OCI-LY1 (cell line): ENCODE results near the gene ZNF611.
"Not testable (repeated sequence)": the region's sequence is repeated elsewhere in the genome, so short reads cannot be mapped to it uniquely, and the experiment has no call there.

Source experiments
- H2AFZ ChIP-seq: fragments of 200-600 bp; sonication (generic), shearing (Covaris generic); 2 replicates; pipeline ENCODE4 v1.6.0; 2014; ENCODE audit warnings: antibody characterized with exemption, mild to moderate bottlenecking, low read length
- H3F3A ChIP-seq: fragments of 200-600 bp; sonication (generic), shearing (Covaris generic); 2 replicates; pipeline ENCODE4 v1.6.0; 2014; ENCODE audit warnings: mild to moderate bottlenecking, antibody characterized with exemption, low read length, moderate library complexity; ENCODE audit not compliant: insufficient read depth
- H3K27ac ChIP-seq: fragments of 200-600 bp; sonication (generic); 2 replicates; pipeline ENCODE4 v1.5.1; 2014; ENCODE audit warnings: low read length, mixed run types, mild to moderate bottlenecking, low read depth; ENCODE audit not compliant: poor library complexity, severe bottlenecking
- H3K27me3 ChIP-seq: fragments of 200-600 bp; sonication (generic); 2 replicates; pipeline ENCODE4 v1.6.0; 2014; ENCODE audit warnings: antibody characterized with exemption, mild to moderate bottlenecking, low read length, moderate library complexity; ENCODE audit not compliant: insufficient read depth
- H3K36me3 ChIP-seq: fragments of 200-600 bp; sonication (generic); 2 replicates; pipeline ENCODE4 v1.6.1; 2014; ENCODE audit warnings: mild to moderate bottlenecking, antibody characterized with exemption, low read length, moderate library complexity, mixed read lengths; ENCODE audit not compliant: insufficient read depth
- H3K4me1 ChIP-seq: fragments of 200-600 bp; sonication (generic); 2 replicates; pipeline ENCODE4 v1.5.1; 2014; ENCODE audit warnings: mild to moderate bottlenecking, low read length, moderate library complexity; ENCODE audit not compliant: insufficient read depth, severe bottlenecking
- H3K4me2 ChIP-seq: fragments of 200-600 bp; sonication (generic), shearing (Covaris generic); 2 replicates; pipeline ENCODE4 v1.6.1; 2014; ENCODE audit warnings: low read length
- H3K4me3 ChIP-seq: fragments of 200-600 bp; sonication (generic); 2 replicates; pipeline ENCODE4 v1.5.1; 2014; ENCODE audit warnings: low read length, low read depth, mild to moderate bottlenecking, mixed read lengths; ENCODE audit not compliant: poor library complexity, severe bottlenecking
- H3K79me2 ChIP-seq: fragments of 200-600 bp; shearing (Covaris generic); 2 replicates; pipeline ENCODE4 v1.6.1; 2016; ENCODE audit warnings: mixed run types, low read length, mixed read lengths; ENCODE audit not compliant: insufficient read depth
- H3K9ac ChIP-seq: fragments of 200-600 bp; sonication (generic), shearing (Covaris generic); 2 replicates; pipeline ENCODE4 v1.6.1; 2014; ENCODE audit warnings: mild to moderate bottlenecking, low read length, mixed read lengths
- H3K9me2 ChIP-seq: fragments of 200-600 bp; sonication (generic), shearing (Covaris generic); 2 replicates; pipeline ENCODE4 v1.6.1; 2014; ENCODE audit warnings: low read depth, mild to moderate bottlenecking, low read length, mixed read lengths
- H3K9me3 ChIP-seq: fragments of 200-600 bp; shearing (Covaris generic); 2 replicates; pipeline ENCODE4 v1.6.1; 2014; ENCODE audit warnings: low read length, mixed read lengths
- H4K20me1 ChIP-seq: fragments of 200-600 bp; sonication (generic), shearing (Covaris generic); 2 replicates; pipeline ENCODE4 v1.6.0; 2016; ENCODE audit warnings: mild to moderate bottlenecking, low read length; ENCODE audit not compliant: insufficient read depth
- EZH2 ChIP-seq: fragments of 200-600 bp; sonication (generic), shearing (Covaris generic); IDR thresholded peaks from 2 replicates; pipeline ENCODE4 v1.8.0; 2017; ENCODE audit warnings: borderline replicate concordance, mixed run types, mild to moderate bottlenecking, antibody characterized with exemption, low read length, moderate library complexity, mixed read lengths
- TF ChIP-seq, protein P1 (sequence below): fragments of 200-600 bp; sonication (generic), shearing (Covaris generic); IDR thresholded peaks from 2 replicates; pipeline ENCODE4 v1.5.1; 2017; ENCODE audit warnings: mild to moderate bottlenecking, antibody characterized with exemption, low read length, moderate library complexity, mixed read lengths

ZNF611 gene

DNA sequence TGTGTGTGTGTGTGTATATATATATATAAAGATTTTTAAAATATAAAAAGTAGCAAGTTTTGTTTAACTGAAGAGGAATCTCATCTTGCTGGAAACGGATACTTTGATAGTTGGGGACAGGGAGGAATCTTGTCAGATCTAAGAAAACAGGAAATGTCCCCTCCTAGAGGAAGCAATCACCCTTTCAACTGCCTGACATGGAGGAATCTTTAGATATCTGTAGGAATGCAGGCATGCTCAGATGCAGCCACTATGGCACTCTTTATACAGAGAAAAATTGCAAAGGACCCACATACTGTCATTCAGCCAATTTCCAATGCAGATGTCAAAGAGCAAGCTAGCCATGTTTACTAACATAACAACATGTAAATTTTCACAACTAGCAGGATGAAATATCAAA lies 38.8 kb downstream of the ZNF611 start:
- Histone ChIP-seq H3F3A (no peaks in the 10 kb centered on the region), H3K27ac (no peak overlapping the region), H3K4me3 (no peak overlapping the region), H3K79me2 (no peaks in the 10 kb centered on the region), H2AFZ (no peak overlapping the region), H3K4me2 (no peak overlapping the region), H3K36me3 (no peaks in the 10 kb centered on the region), H4K20me1 (no peaks in the 10 kb centered on the region), H3K9me2 (no peaks in the 10 kb centered on the region), H3K9me3 (no peaks in the 10 kb centered on the region; the same call in 1 of the 2 replicates), H3K27me3 (no peaks in the 10 kb centered on the region), H3K9ac (no peak overlapping the region), H3K4me1 (peaks cover 6% of the 10 kb centered on the region)
- TF ChIP-seq EZH2: no peak
- TF ChIP-seq, protein P1, sequence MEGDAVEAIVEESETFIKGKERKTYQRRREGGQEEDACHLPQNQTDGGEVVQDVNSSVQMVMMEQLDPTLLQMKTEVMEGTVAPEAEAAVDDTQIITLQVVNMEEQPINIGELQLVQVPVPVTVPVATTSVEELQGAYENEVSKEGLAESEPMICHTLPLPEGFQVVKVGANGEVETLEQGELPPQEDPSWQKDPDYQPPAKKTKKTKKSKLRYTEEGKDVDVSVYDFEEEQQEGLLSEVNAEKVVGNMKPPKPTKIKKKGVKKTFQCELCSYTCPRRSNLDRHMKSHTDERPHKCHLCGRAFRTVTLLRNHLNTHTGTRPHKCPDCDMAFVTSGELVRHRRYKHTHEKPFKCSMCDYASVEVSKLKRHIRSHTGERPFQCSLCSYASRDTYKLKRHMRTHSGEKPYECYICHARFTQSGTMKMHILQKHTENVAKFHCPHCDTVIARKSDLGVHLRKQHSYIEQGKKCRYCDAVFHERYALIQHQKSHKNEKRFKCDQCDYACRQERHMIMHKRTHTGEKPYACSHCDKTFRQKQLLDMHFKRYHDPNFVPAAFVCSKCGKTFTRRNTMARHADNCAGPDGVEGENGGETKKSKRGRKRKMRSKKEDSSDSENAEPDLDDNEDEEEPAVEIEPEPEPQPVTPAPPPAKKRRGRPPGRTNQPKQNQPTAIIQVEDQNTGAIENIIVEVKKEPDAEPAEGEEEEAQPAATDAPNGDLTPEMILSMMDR: no peak

DNA sequence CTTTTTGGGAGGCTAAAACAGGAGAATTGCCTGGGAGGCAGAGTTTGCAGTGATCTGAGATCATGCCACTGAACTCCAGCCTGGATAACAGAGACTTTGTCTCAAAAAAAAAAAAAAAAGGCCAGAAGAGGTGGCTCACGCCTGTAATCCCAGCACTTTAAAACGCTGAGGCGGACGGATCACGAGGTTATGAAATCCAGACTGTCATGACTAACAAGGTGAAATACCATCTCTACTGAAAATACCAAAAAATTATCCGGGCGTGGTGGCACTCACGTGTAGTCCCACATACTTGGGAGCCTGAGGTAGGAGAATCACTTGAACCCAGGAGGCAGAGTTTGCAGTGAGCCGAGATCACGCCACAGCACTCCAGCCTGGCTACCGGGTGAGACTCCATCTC lies 39.9 kb downstream of the ZNF611 start:
- Histone ChIP-seq H3K9ac (no peak overlapping the region), H4K20me1 (no peaks in the 10 kb centered on the region), H3F3A (no peaks in the 10 kb centered on the region), H3K79me2 (no peaks in the 10 kb centered on the region), H3K9me3 (no peaks in the 10 kb centered on the region; the same call in 1 of the 2 replicates), H3K27ac (no peak overlapping the region), H3K27me3 (no peaks in the 10 kb centered on the region), H3K4me2 (no peak overlapping the region), H2AFZ (no peak overlapping the region), H3K4me1 (peaks cover 11% of the 10 kb centered on the region), H3K36me3 (no peaks in the 10 kb centered on the region), H3K9me2 (no peaks in the 10 kb centered on the region), H3K4me3 (no peak overlapping the region)
- TF ChIP-seq, protein P1: no peak
- TF ChIP-seq EZH2: no peak

DNA sequence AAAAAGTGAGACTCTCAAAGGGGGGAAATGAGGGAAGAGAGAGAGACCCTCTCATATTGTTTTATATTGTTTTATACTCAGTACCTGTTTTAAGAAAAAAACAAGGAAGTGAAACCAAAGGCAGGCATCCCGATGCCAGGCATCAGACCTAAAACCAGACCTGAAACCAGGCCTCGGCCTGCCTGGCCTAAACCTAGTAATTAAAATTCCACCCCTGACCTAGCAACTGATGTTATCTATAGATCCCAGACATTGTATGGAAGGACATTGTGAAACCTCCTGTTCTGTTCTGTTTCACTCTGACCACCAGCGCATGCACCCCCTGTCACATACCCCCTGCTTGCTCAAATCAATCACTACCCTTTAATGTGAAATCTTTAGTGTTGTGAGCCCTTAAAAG lies 40.6 kb downstream of the ZNF611 start:
- not testable (repeated sequence) for H3K79me2 ChIP-seq, H3K9ac ChIP-seq, H3K27me3 ChIP-seq, H3F3A ChIP-seq, H3K36me3 ChIP-seq, H2AFZ ChIP-seq, H3K9me2 ChIP-seq, H4K20me1 ChIP-seq, H3K27ac ChIP-seq, H3K4me2 ChIP-seq, H3K9me3 ChIP-seq, H3K4me3 ChIP-seq
- peaks cover 11% of the 10 kb centered on the region for H3K4me1 ChIP-seq

DNA sequence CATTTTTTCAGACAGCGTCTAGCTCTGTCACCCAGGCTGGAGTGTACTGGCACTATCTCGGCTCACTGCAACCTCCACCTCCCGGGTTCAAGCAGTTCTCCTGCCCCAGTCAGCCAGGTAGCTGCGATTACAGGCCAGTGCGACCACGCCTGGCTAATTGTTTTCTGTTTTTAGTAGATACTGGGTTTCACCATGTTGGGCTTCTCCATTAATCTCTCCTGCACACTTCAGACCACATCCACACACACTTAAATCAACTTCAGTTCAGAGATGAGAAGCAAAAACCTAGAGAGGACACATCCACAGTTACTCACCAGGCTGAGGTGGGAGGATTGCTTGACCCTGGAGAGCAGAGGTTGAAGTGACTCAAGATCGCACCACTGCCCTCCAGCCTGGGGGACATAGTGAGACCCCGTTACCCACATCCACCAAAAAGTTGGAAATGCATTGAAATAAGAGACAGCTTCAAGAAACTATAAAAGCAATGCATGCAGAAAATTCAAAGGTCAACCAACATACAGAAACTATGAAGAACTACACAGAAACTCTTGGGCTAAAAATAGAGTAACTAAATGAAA lies 42.3 kb downstream of the ZNF611 start:
- Histone ChIP-seq H3K9ac (no peak overlapping the region), H3K27ac (no peak overlapping the region), H4K20me1 (no peaks in the 10 kb centered on the region), H3K4me3 (no peak overlapping the region), H3F3A (no peaks in the 10 kb centered on the region), H3K79me2 (peaks cover 16% of the 10 kb centered on the region), H3K9me2 (no peaks in the 10 kb centered on the region), H3K4me1 (peaks cover 21% of the 10 kb centered on the region), H2AFZ (no peak overlapping the region), H3K9me3 (no peaks in the 10 kb centered on the region; the same call in 1 of the 2 replicates), H3K36me3 (peaks cover 11% of the 10 kb centered on the region; the same call in 1 of the 2 replicates), H3K4me2 (no peak overlapping the region), H3K27me3 (no peaks in the 10 kb centered on the region)
- TF ChIP-seq, protein P1: no peak
- no peak for TF ChIP-seq EZH2
